Transverse colon (tissue), 4 donors: ENCODE results near the gene ZMAT5.

Source experiments
- CTCF ChIP-seq, 5 experiments: fragments of 200-600 bp in 3 of 5; fragments of 450-650 bp in 2 of 5; sonication (generic) in 3 of 5; IDR thresholded peaks; 1 replicate in 2 of 5; 2 replicates in 3 of 5; pipeline ENCODE4 v1.5.1; 2016 to 2017; ENCODE audit warnings: antibody characterized with exemption in 5 of 5, inconsistent platforms in 3 of 5, mild to moderate bottlenecking in 2 of 5, moderate library complexity in 1 of 5
- POLR2AphosphoS5 ChIP-seq, 3 donors: sonication (generic); formaldehyde crosslinking; IDR thresholded peaks; one replicate each; pipeline ENCODE4 v1.6.1; 2016; ENCODE audit warnings: antibody characterized with exemption in 3 of 3

DNA sequence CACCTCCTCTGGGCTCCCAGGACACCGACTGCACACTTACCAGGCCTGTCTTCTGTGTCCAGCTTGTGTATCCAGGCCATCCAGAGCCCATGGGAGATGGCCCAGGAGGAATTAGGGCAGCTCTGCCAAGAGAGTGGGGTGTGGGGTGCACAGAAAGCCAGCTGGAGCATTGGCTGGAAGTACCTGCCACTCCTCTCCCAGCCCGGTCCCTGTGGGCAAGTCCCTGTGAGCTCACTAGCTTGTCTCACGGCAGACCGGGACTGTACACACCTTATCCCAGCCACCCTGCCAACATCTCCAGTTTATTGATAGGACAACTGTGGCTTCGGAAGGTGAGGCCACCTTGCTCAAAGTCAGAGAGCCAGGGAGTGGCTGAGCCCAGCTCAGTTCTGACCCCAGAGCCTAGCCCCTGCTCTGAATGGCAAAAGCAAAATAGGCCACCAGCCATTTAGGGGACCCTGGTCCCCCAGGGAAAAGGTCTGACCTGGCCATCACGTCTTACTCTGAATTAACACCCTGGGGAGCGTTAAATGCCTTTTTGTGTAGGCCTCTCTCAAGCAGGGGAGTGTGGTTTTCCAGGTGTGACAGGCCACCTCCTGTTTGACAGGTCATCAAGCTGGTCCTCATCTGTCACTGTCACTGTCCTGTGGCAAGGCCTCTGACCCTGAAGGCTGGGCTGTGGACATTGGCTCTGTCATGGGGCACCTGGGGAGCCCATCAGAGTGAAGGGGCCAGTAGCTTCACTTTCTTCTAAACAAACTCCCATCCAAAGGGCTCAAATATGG is 15.4 kb upstream of the ZMAT5 start:
- TF ChIP-seq CTCF (IDR thresholded peaks at IDR 0.05) (no peak), POLR2AphosphoS5 (IDR thresholded peaks at IDR 0.05) (no peak)
